Aorta (tissue), 5 donors: ENCODE measurements around the gene LCE2C. TPM values are rescaled to one million over a fixed set of nuclear protein-coding genes. Genes with fewer than 3 reads are reported as not detected.
"Not testable (repeated sequence)": the region's sequence is repeated elsewhere in the genome, so short reads cannot be mapped to it uniquely, and the experiment has no call there.

Experiments used
- ATAC-seq: fragments of 200-7000 bp; cut with Tn5 transposase; one replicate; pipeline ENCODE4 v1.9.1; 2022; ENCODE audit warnings: moderate library complexity; ENCODE audit not compliant: low FRiP score
- DNase-seq, 2 donors: peaks; one replicate each; pipeline ENCODE4 v3.0.0-alpha.2; 2020
- H3K27ac ChIP-seq, 2 donors: one replicate each; pipeline ENCODE4 v1.5.1; 2013; ENCODE audit warnings: low read length in 2 of 2, mild to moderate bottlenecking in 2 of 2, moderate library complexity in 2 of 2, control low read depth in 1 of 2, inconsistent platforms in 1 of 2, low read depth in 1 of 2
- H3K27me3 ChIP-seq, 2 donors: one replicate each; pipeline ENCODE4 v1.6.1; 2013; ENCODE audit warnings: control low read depth in 1 of 2, low read length in 1 of 2, mild to moderate bottlenecking in 1 of 2, moderate library complexity in 1 of 2; ENCODE audit not compliant: insufficient read depth in 2 of 2, control insufficient read depth in 1 of 2
- H3K36me3 ChIP-seq, 2 donors: one replicate each; pipeline ENCODE4 v1.6.1; 2013; ENCODE audit warnings: control low read depth in 1 of 2, low read length in 1 of 2, mild to moderate bottlenecking in 1 of 2; ENCODE audit not compliant: insufficient read depth in 2 of 2, control insufficient read depth in 1 of 2
- H3K4me1 ChIP-seq, 2 donors: one replicate each; pipeline ENCODE4 v1.6.1; 2013; ENCODE audit warnings: low read length in 2 of 2, control low read depth in 1 of 2, mild to moderate bottlenecking in 1 of 2, moderate library complexity in 1 of 2; ENCODE audit not compliant: insufficient read depth in 2 of 2, control insufficient read depth in 1 of 2
- H3K4me3 ChIP-seq, 2 donors: one replicate each; pipeline ENCODE4 v1.5.1; 2013; ENCODE audit warnings: low read length in 2 of 2, control low read depth in 1 of 2, mild to moderate bottlenecking in 1 of 2
- H3K9me3 ChIP-seq: one replicate; pipeline ENCODE4 v1.6.1; 2013; ENCODE audit warnings: mild to moderate bottlenecking, low read length; ENCODE audit not compliant: control insufficient read depth
- WGBS, 2 donors: extraction: QIAGEN DNeasy Blood & Tissue Kit; methylation state at CpG; one replicate each; pipeline ENCODE4 v1.1.7; 2013; 5-methylcytosine and 5-hydroxymethylcytosine counted together
- intact Hi-C, 2 donors: fragments of 100-400 bp; cut with DNase I; formaldehyde crosslinking; loops; one replicate each; pipeline versions ENCODE4 v1.14.2 to v1.15.0; 2022
- long read RNA-seq, 2 donors: library from polyadenylated mRNA; unstranded; transcript quantifications; one replicate each; pipeline ENCODE4 v2.0.0, GENCODE V29; 2020 to 2021
- polyA plus RNA-seq, 2 donors: library from polyadenylated mRNA; stranded (reverse); fragments of 200-250 nt; gene quantifications; one replicate each; pipeline ENCODE4 v1.2.3, GENCODE V29; 2013
- total RNA-seq, 2 donors: library from RNA; stranded (reverse); fragmentation: NEBNext Ultra II Directional; extraction: Animal tissue kit (Norgen Biotek cat#: 25700); gene quantifications; one replicate each; pipeline ENCODE4 v1.2.1, GENCODE V29; 2021
- donor health status: healthy with polysubstance abuse.
- donor health status: Bipolar disorder and iron deficiency.
- donor health status: DM: no; HTN: no; CAD: no.
- donor health status: DM: no; HTN: no; CAD: no.
- donor health status: DM: yes; HTN: yes; CAD: no.

Gene LCE2C, protein sequence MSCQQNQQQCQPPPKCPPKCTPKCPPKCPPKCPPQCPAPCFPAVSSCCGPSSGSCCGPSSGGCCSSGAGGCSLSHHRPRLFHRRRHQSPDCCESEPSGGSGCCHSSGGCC
- total RNA-seq = not detected
- polyA plus RNA-seq = not detected
- long read RNA-seq, donor 1 = 0 reads
- long read RNA-seq, donor 2 = 0 reads

- H3K9me3 ChIP-seq, H3K27ac ChIP-seq, ATAC-seq, DNase-seq, H3K36me3 ChIP-seq, H3K27me3 ChIP-seq, H3K4me3 ChIP-seq, intact Hi-C loops, H3K4me1 ChIP-seq: not testable (repeated sequence)
- WGBS, 2 donors = 56 to 65% methylated on average over 2 to 3 of the region's 3 CpGs
Measured at GRCh38 chr1:152674983-152675382, at the start of gene LCE2C. LCE2C (plus strand) TSS chr1:152675279; CDS start chr1:152676016, 737 bp downstream.

- no peak overlapping the region for H3K4me3 ChIP-seq
- no peaks in the 10 kb centered on the region for H3K36me3 ChIP-seq
- DNase-seq = no peak
- intact Hi-C loops = loop anchor here in 1 of 2 donors (10.0 kb wide), 1 partner anchor 62 kb away; the partner anchor contains the start of gene LCE3E
- peaks cover 9% of the 10 kb centered on the region for H3K9me3 ChIP-seq
- WGBS, 2 donors = 77 to 84% methylated on average over 1 of the region's 1 CpG
- no peak overlapping the region for H3K27ac ChIP-seq
- H3K4me1 ChIP-seq = no peaks in the 10 kb centered on the region
- ATAC-seq = no peak
- H3K27me3 ChIP-seq = no peaks in the 10 kb centered on the region
Measured at GRCh38 chr1:152626744-152627143, 48.3 kb upstream of the LCE2C start.

DNA sequence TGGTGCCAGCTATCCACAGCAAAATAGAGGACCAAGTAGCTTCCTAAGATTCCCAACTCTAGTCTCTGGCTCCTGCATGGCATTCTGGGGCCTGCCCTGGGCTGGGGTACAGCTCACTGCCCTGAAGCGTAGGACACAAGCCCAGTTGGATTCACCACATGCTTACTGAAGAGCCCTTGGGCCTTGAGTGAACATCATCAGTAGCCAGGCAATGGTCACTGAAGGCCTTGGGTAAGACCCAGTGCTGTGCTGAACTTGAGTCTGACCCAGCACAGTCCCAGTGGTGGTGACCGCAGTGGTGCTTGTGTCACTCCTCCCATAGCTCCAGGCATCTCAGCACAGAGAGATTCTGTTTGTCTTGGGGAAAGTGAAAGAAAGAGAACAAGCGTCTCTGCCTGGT is 44.5 kb upstream of the LCE2C start:
- intact Hi-C loops = no loop called here
- no peak for DNase-seq

DNA sequence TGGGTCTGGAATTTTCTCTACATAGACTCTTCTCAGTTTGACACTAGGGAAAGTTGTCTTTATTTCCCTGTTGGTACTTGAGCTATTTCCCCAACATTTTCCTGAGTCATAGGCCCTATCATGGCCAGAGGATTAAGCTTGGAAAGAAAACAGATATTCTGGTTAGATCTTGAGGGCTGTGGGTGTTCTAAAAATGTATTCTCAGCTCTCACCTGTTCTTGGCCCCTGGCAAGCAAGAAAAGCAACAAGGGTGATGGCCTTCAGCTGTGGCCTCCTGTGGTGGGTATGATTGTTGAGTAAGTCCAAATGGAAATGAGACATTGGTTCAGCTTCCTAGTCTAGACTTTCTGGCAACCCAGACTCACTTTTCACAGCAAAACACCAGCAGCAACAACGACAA is 34.7 kb upstream of the LCE2C start:
- no peak overlapping the region for H3K4me3 ChIP-seq
- ATAC-seq (no peak), DNase-seq (no peak)
- intact Hi-C loops = no loop called here
- peaks cover 5% of the 10 kb centered on the region for H3K9me3 ChIP-seq
- H3K27me3 ChIP-seq = no peaks in the 10 kb centered on the region
- WGBS, 2 donors = 50 to 61% methylated on average over 1 of the region's 1 CpG
- H3K36me3 ChIP-seq = no peaks in the 10 kb centered on the region
- no peaks in the 10 kb centered on the region for H3K4me1 ChIP-seq
- no peak overlapping the region for H3K27ac ChIP-seq

More for the DNA sequence above, 44.5 kb upstream of the LCE2C start:
- no peak for ATAC-seq
- peaks cover 7% of the 10 kb centered on the region for H3K9me3 ChIP-seq
- H3K27me3 ChIP-seq = no peaks in the 10 kb centered on the region
- H3K36me3 ChIP-seq = no peaks in the 10 kb centered on the region
- 86 to 88% methylated on average over 3 of the region's 3 CpGs for WGBS, 2 donors
- no peak overlapping the region for H3K4me3 ChIP-seq
- H3K4me1 ChIP-seq = no peaks in the 10 kb centered on the region
- no peak overlapping the region for H3K27ac ChIP-seq

GRCh38 chr1:152643945-152644344 is 31.1 kb upstream of the LCE2C start:
- Histone ChIP-seq H3K4me3 (no peak overlapping the region), H3K27ac (no peak overlapping the region), H3K4me1 (no peaks in the 10 kb centered on the region), H3K36me3 (no peaks in the 10 kb centered on the region), H3K27me3 (no peaks in the 10 kb centered on the region), H3K9me3 (peaks cover 3% of the 10 kb centered on the region)
- 35 to 41% methylated on average over 3 of the region's 3 CpGs for WGBS, 2 donors
- DNase-seq = no peak
- ATAC-seq = no peak
- intact Hi-C loops = no loop called here

GRCh38 chr1:152645146-152645545 is 29.9 kb upstream of the LCE2C start:
- Histone ChIP-seq H3K36me3 (no peaks in the 10 kb centered on the region), H3K27me3 (no peaks in the 10 kb centered on the region), H3K27ac (no peak overlapping the region), H3K4me3 (no peak overlapping the region), H3K9me3 (peaks cover 2% of the 10 kb centered on the region), H3K4me1 (no peaks in the 10 kb centered on the region)
- intact Hi-C loops = no loop called here
- DNase-seq (no peak), ATAC-seq (no peak)
- WGBS, 2 donors = 36 to 41% methylated on average over 3 of the region's 3 CpGs

DNA sequence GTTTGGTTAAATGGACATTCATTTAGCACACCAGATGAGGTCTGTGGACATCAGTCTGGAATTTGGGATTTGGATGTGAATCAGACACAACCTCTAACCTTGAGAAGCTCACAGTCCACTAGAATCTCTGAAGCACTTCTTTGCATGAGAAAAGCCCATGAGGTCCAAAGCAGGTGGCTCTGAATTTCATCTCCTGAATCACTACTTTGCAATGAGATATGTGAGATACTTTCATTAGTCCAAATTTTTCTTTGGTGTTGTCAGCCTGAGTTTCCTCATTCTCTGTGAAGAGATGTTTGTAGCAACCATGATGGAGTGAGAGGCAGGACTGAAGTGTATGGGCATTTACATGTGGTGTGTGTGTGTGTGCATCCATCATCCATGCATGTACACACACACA is 28.4 kb upstream of the LCE2C start:
- no peaks in the 10 kb centered on the region for H3K4me1 ChIP-seq
- ATAC-seq (no peak), DNase-seq (no peak)
- intact Hi-C loops = no loop called here
- no peaks in the 10 kb centered on the region for H3K27me3 ChIP-seq
- H3K4me3 ChIP-seq = no peak overlapping the region
- H3K36me3 ChIP-seq = no peaks in the 10 kb centered on the region
- no peak overlapping the region for H3K27ac ChIP-seq
- H3K9me3 ChIP-seq = peaks cover 2% of the 10 kb centered on the region

GRCh38 chr1:152654110-152654509 is 21.0 kb upstream of the LCE2C start:
- H3K4me1 ChIP-seq = no peaks in the 10 kb centered on the region
- intact Hi-C loops = loop anchor here in 1 of 2 donors (10.0 kb wide), 1 partner anchor 571 kb away; no protein-coding TSS in a partner anchor
- ATAC-seq (no peak), DNase-seq (no peak)
- no peaks in the 10 kb centered on the region for H3K27me3 ChIP-seq
- H3K27ac ChIP-seq = no peak overlapping the region
- WGBS, 2 donors = 25 to 29% methylated on average over 10 of the region's 10 CpGs
- no peaks in the 10 kb centered on the region for H3K36me3 ChIP-seq
- no peaks in the 10 kb centered on the region for H3K9me3 ChIP-seq
- no peak overlapping the region for H3K4me3 ChIP-seq

DNA sequence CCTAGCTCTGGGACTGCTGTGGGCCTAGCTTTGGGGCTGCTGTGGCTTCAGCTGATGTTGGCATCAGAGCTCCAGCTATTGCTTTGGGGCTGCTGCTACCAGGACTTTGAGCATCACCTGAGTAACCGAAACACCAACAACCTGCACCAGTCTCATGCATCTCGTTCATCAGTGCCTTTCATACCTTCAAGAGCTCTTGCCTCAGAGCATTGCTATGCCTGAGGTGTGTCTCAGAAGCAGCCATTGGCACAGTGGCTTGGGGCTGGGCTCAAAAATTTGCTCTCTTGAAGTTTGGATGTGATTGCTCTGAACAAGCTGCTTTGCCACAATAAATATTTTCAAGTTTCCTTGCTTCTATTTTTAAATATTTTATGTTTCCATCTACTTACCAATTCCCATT is 18.6 kb upstream of the LCE2C start:
- Histone ChIP-seq H3K36me3 (no peaks in the 10 kb centered on the region), H3K27me3 (no peaks in the 10 kb centered on the region), H3K9me3 (no peaks in the 10 kb centered on the region), H3K4me1 (no peaks in the 10 kb centered on the region), H3K4me3 (no peak overlapping the region), H3K27ac (no peak overlapping the region)
- intact Hi-C loops = loop anchor here in 1 of 2 donors (10.0 kb wide), 1 partner anchor 568 kb away; no protein-coding TSS in a partner anchor
- ATAC-seq (no peak), DNase-seq (no peak)
- WGBS, 2 donors = 61 to 62% methylated on average over 2 of the region's 2 CpGs
